GM21619 (cell line): ENCODE results near the gene DUSP28.
"Not testable (repeated sequence)": the region's sequence is repeated elsewhere in the genome, so short reads cannot be mapped to it uniquely, and the experiment has no call there.

Experiments
- ATAC-seq: cut with Tn5 transposase; IDR thresholded peaks from one replicate; pipeline ENCODE4 v1.9.1; 2021; ENCODE audit not compliant: unreplicated experiment

DUSP28 gene

DNA sequence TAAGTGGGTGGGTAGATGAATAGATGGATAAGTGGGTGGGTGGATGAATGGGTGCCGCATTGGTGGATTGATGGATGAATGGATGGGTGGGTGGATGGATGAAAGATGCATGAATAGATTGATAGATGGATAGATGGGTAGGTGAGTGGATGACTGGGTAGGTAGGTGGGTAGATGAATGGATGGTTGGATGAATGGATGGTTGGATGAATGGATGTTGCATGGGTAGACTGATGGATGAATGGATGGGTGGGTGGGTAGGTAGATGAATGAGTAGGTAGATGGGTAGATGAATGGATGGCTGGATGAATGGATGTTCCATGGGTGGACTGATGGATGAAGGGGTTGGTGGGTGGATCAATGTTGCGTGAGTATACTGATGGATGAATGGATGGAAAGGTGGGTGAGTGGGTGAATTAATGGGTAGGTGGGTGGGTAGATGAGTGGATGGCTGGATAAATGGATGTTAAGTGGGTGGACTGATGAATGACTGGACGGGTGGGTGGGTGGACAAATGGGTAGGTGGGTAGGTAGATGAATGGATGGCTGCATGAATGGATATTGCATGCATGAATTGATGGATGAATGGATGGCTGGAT, 32.9 kb upstream of the DUSP28 start:
- no peak for ATAC-seq

DNA sequence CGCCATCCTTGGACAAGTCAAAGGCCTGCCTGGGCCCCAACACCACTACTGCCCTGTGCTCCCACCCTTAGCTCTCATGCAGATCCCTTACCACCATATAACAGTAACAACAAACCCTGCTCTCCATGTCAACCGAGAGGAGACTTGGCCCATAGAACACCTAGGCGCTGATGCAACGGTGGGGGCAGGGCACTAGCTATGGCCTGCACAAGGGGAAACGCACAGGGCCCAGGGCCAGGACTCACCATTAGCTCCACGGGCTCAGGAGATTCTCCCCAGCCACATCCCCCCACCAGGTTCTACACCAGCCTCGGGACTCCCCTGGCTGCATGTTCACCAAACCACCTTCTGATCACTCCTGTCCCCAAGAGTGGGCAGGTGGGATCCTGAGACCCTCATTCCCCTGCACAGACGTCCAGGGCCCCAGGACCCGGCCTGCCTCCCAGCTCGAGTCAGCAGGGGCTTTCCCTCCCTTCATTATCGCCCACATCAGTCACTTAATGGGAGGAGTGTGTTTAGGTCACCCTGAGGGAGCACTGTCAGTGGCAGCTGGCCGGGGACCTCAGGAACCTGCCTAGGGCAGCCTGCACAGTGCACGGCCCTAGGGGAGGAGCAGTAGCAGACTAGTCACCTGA, 31.6 kb upstream of the DUSP28 start:
- ATAC-seq: no peak

DNA sequence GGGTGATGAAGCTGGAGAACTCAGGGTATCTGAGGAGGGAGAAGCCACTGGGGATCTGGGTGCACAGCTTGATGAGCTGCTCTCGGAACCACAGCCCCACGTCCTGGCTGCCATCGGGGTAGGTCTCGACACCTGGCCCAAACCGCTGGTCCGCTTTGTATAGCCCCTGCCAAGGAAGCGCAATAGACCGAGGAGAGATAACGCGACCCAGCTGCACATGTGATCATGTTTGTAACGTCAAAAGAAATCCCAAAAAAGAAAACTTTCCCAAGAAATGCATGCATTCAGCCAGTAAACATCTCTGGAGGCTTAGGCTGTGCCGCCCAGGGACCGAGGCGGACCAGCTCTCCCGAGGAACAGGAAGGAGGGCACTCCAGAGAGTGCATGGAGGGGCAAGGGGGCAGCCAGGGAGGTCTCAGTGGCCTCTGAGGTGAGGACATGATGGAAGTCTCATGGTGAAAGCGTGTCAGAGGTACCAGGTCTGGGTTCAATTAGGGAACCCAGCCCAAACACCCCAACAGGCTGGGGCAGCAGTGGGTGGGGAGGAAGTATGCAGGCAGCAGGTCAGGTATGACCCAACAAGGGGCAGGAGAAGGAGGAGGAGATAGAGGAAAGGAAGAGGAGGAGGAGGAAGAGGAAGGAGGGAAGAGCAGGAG, 30.7 kb upstream of the DUSP28 start:
- no peak for ATAC-seq

GRCh38 chr2:240530181-240530580, 30.0 kb upstream of the DUSP28 start:
- ATAC-seq: no peak

DNA sequence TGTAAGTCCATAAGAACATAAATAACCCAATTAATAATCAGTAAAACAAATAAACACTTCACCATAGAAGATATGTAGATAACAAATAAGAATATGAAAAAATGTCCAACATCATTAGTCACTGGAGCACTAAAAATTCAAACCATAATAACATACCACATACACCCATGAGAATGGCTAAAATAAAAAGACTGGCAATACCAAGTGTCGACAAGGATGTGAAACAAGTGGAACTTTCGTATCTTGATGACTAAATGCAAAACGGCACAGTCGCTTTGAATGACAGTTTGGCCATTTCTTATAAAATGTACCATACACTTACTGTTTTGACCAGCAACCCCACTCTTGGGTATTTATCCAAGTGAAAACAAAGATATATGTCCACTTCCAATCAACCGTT, 29.1 kb upstream of the DUSP28 start:
- ATAC-seq: no peak

- no peak for ATAC-seq
Observed at GRCh38 chr2:240532031-240532775, 28.0 kb upstream of the DUSP28 start.

GRCh38 chr2:240538031-240538780, 22.0 kb upstream of the DUSP28 start:
- no peak for ATAC-seq

- ATAC-seq: not testable (repeated sequence)
Observed at GRCh38 chr2:240539101-240539500, 21.1 kb upstream of the DUSP28 start.

- no peak for ATAC-seq
Observed at GRCh38 chr2:240539906-240540305, 20.3 kb upstream of the DUSP28 start.

- no peak for ATAC-seq
Observed at GRCh38 chr2:240551288-240551687, 8.9 kb upstream of the DUSP28 start.

DNA sequence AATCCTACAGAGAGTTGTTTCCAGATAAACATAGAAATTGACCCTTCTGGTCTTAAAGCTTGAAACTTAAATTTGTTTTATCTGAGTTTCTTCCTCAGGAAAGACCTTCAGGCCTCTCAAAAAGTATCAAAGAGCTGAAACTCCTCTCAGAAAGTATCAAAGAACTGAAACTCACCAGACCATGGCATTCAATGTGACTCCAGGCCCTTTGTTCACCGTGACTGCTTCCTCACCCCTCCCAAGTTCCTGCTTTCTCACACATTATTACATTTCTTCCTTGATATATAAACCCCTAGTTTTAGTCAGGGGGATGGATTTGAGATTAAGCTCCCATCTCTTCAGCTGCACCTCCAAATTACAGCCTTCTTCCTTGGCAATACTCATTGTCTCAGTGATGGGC, 8.3 kb upstream of the DUSP28 start:
- no peak for ATAC-seq

GRCh38 chr2:240553956-240554480, 6.1 kb upstream of the DUSP28 start:
- no peak for ATAC-seq

- no peak for ATAC-seq
Observed at GRCh38 chr2:240554767-240555493, 5.2 kb upstream of the DUSP28 start.

- ATAC-seq: no peak
Observed at GRCh38 chr2:240555541-240556250, 4.5 kb upstream of the DUSP28 start.

GRCh38 chr2:240556553-240557100, 3.5 kb upstream of the DUSP28 start:
- ATAC-seq: no peak

- ATAC-seq: no peak
Observed at GRCh38 chr2:240557101-240557751, 2.9 kb upstream of the DUSP28 start.

DNA sequence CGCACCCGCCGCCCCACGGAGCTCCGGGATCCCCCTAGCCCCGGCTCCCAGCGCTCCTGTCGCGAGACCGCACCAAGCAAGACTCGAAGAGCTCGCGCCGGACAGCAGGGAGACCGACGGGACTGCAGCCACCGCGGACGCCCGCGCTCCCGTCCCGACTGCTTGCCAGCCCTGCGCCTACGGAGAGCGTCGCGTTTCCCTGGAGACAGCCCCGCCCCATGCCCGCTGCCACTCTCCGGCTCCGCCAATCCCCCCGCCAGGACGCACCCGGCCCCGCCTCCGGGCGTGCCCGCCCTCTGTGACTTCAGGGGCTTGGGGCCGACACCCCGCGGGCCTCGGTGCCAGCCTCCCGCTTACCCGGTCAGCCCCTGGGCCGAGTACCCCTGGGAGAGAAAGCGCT, 2.3 kb upstream of the DUSP28 start, which contains the start of gene ANKMY1:
Gene ANKMY1 (minus strand): TSS at position 181 of the 400 bp plus-strand sequence. CDS start 653 bp downstream, outside the sequence.
- no peak for ATAC-seq

- ATAC-seq: no peak
Observed at GRCh38 chr2:240558236-240558761, 1.9 kb upstream of the DUSP28 start.
